ENCODE results near the gene ZXDC. TPM values are rescaled to one million over a fixed set of nuclear protein-coding genes. Genes with fewer than 3 reads are reported as not detected.

The ZXDC gene
- total and polyA plus RNA-seq, 2 experiments from 2014 or later: 24.1 to 25.0 TPM

DNA sequence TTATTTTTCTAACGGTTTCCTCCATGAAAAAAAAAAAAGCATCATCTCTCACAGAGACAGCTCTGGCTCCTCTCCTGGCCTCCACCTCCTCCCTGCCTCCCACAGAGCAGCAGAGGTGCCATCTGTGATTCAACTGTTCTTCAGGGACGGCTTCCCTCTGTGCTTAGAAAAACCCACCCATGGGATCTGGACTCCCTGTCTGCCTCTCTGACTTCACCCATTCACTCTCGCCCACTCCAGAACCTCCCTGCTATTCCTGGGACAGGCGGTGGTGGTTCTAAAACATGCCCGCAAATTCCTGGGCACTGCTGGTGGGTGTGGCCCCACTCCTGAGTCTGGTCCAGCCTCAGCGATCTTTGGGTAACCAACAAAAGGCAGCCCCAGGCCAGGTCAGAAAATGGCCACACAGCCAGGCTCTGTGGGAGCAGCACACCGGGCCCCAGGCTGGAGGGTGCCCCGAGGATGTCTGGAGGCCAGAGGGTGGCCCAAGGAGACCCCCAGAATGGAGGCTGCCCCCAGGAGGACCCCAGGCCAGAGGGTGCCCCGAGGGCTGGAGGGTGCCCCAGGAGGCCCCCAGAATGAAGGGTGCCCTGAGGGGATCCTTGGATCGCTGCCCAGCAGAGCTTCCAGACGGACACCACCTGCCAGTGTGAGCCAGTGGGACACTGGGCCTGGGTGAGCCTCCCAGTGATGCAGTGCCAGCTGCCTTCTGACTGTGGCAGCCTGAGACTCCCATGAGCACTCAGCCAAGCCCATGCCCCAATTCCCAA is 45.6 kb upstream of the ZXDC start:
- TF ChIP-seq, protein P1, sequence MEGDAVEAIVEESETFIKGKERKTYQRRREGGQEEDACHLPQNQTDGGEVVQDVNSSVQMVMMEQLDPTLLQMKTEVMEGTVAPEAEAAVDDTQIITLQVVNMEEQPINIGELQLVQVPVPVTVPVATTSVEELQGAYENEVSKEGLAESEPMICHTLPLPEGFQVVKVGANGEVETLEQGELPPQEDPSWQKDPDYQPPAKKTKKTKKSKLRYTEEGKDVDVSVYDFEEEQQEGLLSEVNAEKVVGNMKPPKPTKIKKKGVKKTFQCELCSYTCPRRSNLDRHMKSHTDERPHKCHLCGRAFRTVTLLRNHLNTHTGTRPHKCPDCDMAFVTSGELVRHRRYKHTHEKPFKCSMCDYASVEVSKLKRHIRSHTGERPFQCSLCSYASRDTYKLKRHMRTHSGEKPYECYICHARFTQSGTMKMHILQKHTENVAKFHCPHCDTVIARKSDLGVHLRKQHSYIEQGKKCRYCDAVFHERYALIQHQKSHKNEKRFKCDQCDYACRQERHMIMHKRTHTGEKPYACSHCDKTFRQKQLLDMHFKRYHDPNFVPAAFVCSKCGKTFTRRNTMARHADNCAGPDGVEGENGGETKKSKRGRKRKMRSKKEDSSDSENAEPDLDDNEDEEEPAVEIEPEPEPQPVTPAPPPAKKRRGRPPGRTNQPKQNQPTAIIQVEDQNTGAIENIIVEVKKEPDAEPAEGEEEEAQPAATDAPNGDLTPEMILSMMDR (IDR thresholded peaks at IDR 0.05; ENCODE audit: poor library complexity): no peak
- TF ChIP-seq EZH2 (IDR thresholded peaks at IDR 0.05; ENCODE audit: borderline replicate concordance) (no peak), EZH2phosphoT487 (IDR thresholded peaks at IDR 0.05; ENCODE audit: low read depth, severe bottlenecking, unreplicated experiment) (no peak)
- Histone ChIP-seq H3K9me3 (ENCODE audit: low read depth) (no peaks in the 10 kb centered on the region), H3K4me1 (ENCODE audit: insufficient read depth) (peaks cover 20% of the 10 kb centered on the region), H3K27ac (no peak overlapping the region), H4K20me1 (ENCODE audit: insufficient read depth, poor library complexity, severe bottlenecking) (no peaks in the 10 kb centered on the region), H3K9me2 (replicated peaks; ENCODE audit: insufficient read depth) (no peaks in the 10 kb centered on the region), H3K79me2 (no peaks in the 10 kb centered on the region), H3K36me3 (replicated peaks; ENCODE audit: insufficient read depth, low read depth) (no peaks in the 10 kb centered on the region), H3K27me3 (peaks cover 10% of the 10 kb centered on the region), H3K4me3 (no peak overlapping the region), H2AFZ (no peak overlapping the region), H3K4me2 (no peak overlapping the region)
- WGBS (ENCODE audit: low lambda C conversion rate, missing lambda C conversion rate): 90% methylated on average over 11 of the region's 11 CpGs
- no peak for DNase-seq (ENCODE audit: low spot score)

DNA sequence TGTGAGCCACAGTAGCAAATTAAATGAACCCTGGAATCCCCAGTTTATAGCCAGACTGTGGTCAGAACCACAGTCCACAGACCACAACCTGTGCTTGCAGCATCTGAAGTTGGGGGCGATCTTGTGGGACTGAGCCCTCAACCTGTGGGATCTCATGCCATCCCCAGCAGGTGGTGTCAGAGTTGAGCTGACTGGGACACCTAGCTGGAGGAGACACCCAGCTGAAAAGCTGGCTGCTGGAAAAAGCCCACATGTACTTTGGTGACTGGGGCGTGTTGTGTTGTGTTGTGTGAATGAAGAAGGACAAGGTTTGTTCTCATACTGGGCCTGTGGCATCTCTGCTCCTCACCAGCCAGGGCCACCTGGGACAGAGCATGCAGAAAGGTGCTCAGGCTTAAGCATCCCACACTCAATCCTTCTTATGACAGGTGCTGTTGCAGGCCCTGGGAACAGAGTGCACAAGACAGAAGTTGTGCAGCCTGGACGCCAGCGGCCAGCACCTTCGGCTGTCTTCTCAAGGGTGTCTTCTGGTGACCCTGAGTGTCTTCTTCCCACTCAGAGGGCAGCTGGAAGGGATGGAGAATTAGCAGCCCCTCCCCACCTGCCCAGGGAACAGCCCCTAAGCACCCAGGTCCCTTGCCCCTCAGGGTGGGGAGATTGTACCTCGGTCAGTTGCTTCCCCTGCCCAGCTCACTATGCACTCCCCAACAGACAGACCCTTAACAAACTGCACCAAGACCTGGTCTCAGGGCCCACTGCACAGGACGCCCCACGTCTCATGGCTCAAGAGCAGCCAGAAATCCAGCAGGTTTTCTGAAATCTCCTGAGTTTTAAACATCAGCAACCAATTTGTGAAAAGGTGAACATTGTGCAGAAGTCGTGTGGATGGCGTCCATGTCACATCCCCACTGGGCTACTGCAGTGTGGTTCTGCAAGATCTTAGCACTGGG is 44.1 kb upstream of the ZXDC start:
- 88% methylated on average over 10 of the region's 10 CpGs for WGBS (ENCODE audit: low lambda C conversion rate, missing lambda C conversion rate)
- Histone ChIP-seq H3K4me3 (no peak overlapping the region), H3K9me3 (ENCODE audit: low read depth) (no peaks in the 10 kb centered on the region), H3K27me3 (peaks cover 10% of the 10 kb centered on the region), H3K79me2 (no peaks in the 10 kb centered on the region), H3K9me2 (replicated peaks; ENCODE audit: insufficient read depth) (no peaks in the 10 kb centered on the region), H2AFZ (no peak overlapping the region), H3K4me2 (no peak overlapping the region), H4K20me1 (ENCODE audit: insufficient read depth, poor library complexity, severe bottlenecking) (no peaks in the 10 kb centered on the region), H3K36me3 (replicated peaks; ENCODE audit: insufficient read depth, low read depth) (no peaks in the 10 kb centered on the region), H3K4me1 (ENCODE audit: insufficient read depth) (peaks cover 14% of the 10 kb centered on the region), H3K27ac (no peak overlapping the region)
- TF ChIP-seq, protein P1 (IDR thresholded peaks at IDR 0.05; ENCODE audit: poor library complexity): no peak
- no peak for TF ChIP-seq EZH2 (IDR thresholded peaks at IDR 0.05; ENCODE audit: borderline replicate concordance)
- TF ChIP-seq EZH2phosphoT487 (IDR thresholded peaks at IDR 0.05; ENCODE audit: low read depth, severe bottlenecking, unreplicated experiment): no peak
- DNase-seq (ENCODE audit: low spot score): no peak

DNA sequence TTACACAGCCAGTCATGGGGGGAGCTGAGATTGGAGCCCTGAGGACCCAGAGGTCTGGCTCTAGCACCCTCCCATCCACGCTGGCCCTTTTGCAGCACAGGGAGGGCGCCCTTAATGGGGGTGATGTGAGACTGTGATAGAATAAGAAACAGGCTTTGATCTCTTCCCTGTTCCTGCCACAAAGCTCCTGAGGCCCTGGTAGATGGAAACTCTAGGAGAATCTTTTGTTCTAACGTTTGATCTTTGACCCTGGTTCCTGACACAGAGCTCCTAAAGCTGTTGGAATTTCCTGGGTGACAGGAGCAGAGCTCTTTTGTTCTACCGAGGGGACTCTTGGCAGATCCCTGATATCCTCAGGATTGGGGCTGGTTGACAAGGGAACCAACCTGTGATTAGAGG is 43.1 kb upstream of the ZXDC start:
- no peak for TF ChIP-seq EZH2phosphoT487 (IDR thresholded peaks at IDR 0.05; ENCODE audit: low read depth, severe bottlenecking, unreplicated experiment)
- TF ChIP-seq EZH2 (IDR thresholded peaks at IDR 0.05; ENCODE audit: borderline replicate concordance): no peak
- TF ChIP-seq, protein P1 (IDR thresholded peaks at IDR 0.05; ENCODE audit: poor library complexity): no peak
- H3K27ac ChIP-seq: no peak overlapping the region
- no peaks in the 10 kb centered on the region for H3K79me2 ChIP-seq
- 42% methylated on average over 4 of the region's 4 CpGs for WGBS (ENCODE audit: low lambda C conversion rate, missing lambda C conversion rate)
- no peaks in the 10 kb centered on the region for H3K9me2 ChIP-seq (replicated peaks; ENCODE audit: insufficient read depth)
- H3K36me3 ChIP-seq (replicated peaks; ENCODE audit: insufficient read depth, low read depth): no peaks in the 10 kb centered on the region
- H3K4me2 ChIP-seq: no peak overlapping the region
- no peaks in the 10 kb centered on the region for H3K9me3 ChIP-seq (ENCODE audit: low read depth)
- H3K4me1 ChIP-seq (ENCODE audit: insufficient read depth): peaks cover 8% of the 10 kb centered on the region
- no peaks in the 10 kb centered on the region for H4K20me1 ChIP-seq (ENCODE audit: insufficient read depth, poor library complexity, severe bottlenecking)
- no peak overlapping the region for H3K4me3 ChIP-seq
- DNase-seq (ENCODE audit: low spot score): no peak
- no peak overlapping the region for H2AFZ ChIP-seq
- peaks cover 4% of the 10 kb centered on the region for H3K27me3 ChIP-seq
